Tibial artery (tissue), 4 donors: Measurements from ENCODE around the gene TMEM150B.

Experiments
- DNase-seq, 2 donors: peaks; one replicate each; pipeline ENCODE4 v3.0.0-alpha.2; 2019
- H3K27ac ChIP-seq, 2 donors: fragments of 200-600 bp; sonication (generic) in 1 of 2; 1 replicate in 1 of 2; 2 replicates in 1 of 2; pipeline ENCODE4 v1.5.1; 2018 to 2019; ENCODE audit warnings: mild to moderate bottlenecking in 1 of 2
- H3K27me3 ChIP-seq, 2 donors: fragments of 200-600 bp; sonication (generic) in 1 of 2; one replicate each; pipeline versions ENCODE4 v1.5.1 to v1.6.0; 2016 to 2019
- H3K36me3 ChIP-seq, 3 donors: fragments of 200-600 bp; sonication (generic) in 2 of 3; one replicate each; pipeline ENCODE4 v1.5.1; 2016 to 2019; ENCODE audit warnings: mild to moderate bottlenecking in 2 of 3
- H3K4me1 ChIP-seq, 4 donors: fragments of 200-600 bp; sonication (generic) in 2 of 4; 1 replicate in 3 of 4; 2 replicates in 1 of 4; pipeline ENCODE4 v1.5.1; 2016 to 2019
- H3K4me3 ChIP-seq, 2 donors: fragments of 200-600 bp; sonication (generic) in 1 of 2; 1 replicate in 1 of 2; 2 replicates in 1 of 2; pipeline ENCODE4 v1.5.1; 2018 to 2019; ENCODE audit warnings: mild to moderate bottlenecking in 2 of 2
- H3K9me3 ChIP-seq, 3 donors: fragments of 200-600 bp; sonication (generic) in 1 of 3; one replicate each; pipeline ENCODE4 v1.5.1; 2016 to 2019
- CTCF ChIP-seq, 2 experiments: fragments of 200-600 bp in 1 of 2; fragments of 450-650 bp in 1 of 2; IDR thresholded peaks; one replicate each; pipeline ENCODE4 v1.5.1; 2017 to 2019; ENCODE audit warnings: antibody characterized with exemption in 2 of 2, mild to moderate bottlenecking in 1 of 2, moderate library complexity in 1 of 2
- intact Hi-C: fragments of 100-400 bp; cut with DNase I; formaldehyde crosslinking; loops from one replicate; pipeline ENCODE4 v1.15.0; 2023; ENCODE audit warnings: low total_unique reads

TMEM150B gene

GRCh38 chr19:55325172-55325571 is at the start of gene TMEM150B:
TSS of gene TMEM150B (minus strand) at chr19:55325341. CDS start at chr19:55321036, 4,305 bp downstream.
- H3K27ac ChIP-seq: no peak within 1 kb of the TSS
- H3K9me3 ChIP-seq: no peaks in the 10 kb centered on the region
- H3K36me3 ChIP-seq: no peaks in the 10 kb centered on the region
- no peak for DNase-seq
- H3K4me1 ChIP-seq: peaks cover 0 to 8% (median 1%) of the 10 kb centered on the region in 4 donors
- no peak within 1 kb of the TSS for H3K4me3 ChIP-seq
- intact Hi-C loops: no loop called here
- no peak for TF ChIP-seq CTCF (IDR thresholded peaks at IDR 0.05)
- H3K27me3 ChIP-seq: peaks cover 0 to 40% of the 10 kb centered on the region in 2 donors

DNA sequence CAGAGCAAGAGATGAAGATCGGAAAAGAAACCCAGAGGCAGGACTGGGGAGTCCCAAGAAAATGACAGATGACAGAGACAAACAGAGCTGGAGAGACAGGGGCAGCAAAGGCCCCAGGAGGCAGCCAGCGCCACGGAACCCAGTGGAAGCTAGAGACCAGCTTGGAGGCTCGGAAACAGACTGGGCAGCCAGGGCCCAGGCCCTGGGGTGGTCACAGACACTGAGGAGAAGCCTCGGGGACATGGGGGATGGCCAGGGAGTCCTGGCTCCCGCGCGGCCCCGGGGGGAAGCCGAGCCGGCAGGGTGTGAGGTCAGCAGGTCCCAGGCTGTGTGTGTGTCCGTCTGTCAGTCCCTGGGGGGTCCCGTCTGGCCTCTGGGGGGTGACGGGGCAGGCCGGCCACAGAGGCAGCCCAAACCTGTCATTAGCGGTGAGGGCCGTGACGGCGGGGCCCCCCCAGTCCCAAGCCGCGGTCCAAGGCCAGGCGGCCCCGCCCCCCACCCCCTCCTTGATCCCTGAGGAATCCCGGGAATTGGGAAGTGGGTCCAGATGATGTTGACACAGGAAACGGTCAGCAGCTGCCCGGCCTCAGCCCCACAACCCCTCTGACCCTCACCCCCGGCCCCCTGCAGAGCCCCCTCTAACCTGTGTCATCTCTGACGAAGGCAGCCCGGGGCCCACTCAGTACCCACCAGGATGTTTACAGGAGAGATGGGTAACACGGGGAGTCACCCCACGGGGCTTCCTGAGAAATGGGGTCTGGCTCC is 49.0 kb upstream of the TMEM150B start:
- H3K36me3 ChIP-seq: no peaks in the 10 kb centered on the region
- no peak overlapping the region for H3K27ac ChIP-seq
- peaks cover 0 to 25% (median 17%) of the 10 kb centered on the region in 4 donors for H3K4me1 ChIP-seq
- no peak overlapping the region for H3K4me3 ChIP-seq
- no peak for TF ChIP-seq CTCF (IDR thresholded peaks at IDR 0.05)
- intact Hi-C loops: no loop called here
- H3K27me3 ChIP-seq: peaks cover 4 to 87% of the 10 kb centered on the region in 2 donors
- H3K9me3 ChIP-seq: no peaks in the 10 kb centered on the region
- DNase-seq: no peak

GRCh38 chr19:55373306-55373992 is 48.3 kb upstream of the TMEM150B start:
- H3K4me3 ChIP-seq: no peak overlapping the region
- H3K36me3 ChIP-seq: no peaks in the 10 kb centered on the region
- peaks cover 0 to 32% (median 20%) of the 10 kb centered on the region in 4 donors for H3K4me1 ChIP-seq
- no peak for DNase-seq
- no peak overlapping the region for H3K27ac ChIP-seq
- TF ChIP-seq CTCF (IDR thresholded peaks at IDR 0.05): no peak
- intact Hi-C loops: no loop called here
- H3K9me3 ChIP-seq: no peaks in the 10 kb centered on the region
- H3K27me3 ChIP-seq: peaks cover 4 to 95% of the 10 kb centered on the region in 2 donors

DNA sequence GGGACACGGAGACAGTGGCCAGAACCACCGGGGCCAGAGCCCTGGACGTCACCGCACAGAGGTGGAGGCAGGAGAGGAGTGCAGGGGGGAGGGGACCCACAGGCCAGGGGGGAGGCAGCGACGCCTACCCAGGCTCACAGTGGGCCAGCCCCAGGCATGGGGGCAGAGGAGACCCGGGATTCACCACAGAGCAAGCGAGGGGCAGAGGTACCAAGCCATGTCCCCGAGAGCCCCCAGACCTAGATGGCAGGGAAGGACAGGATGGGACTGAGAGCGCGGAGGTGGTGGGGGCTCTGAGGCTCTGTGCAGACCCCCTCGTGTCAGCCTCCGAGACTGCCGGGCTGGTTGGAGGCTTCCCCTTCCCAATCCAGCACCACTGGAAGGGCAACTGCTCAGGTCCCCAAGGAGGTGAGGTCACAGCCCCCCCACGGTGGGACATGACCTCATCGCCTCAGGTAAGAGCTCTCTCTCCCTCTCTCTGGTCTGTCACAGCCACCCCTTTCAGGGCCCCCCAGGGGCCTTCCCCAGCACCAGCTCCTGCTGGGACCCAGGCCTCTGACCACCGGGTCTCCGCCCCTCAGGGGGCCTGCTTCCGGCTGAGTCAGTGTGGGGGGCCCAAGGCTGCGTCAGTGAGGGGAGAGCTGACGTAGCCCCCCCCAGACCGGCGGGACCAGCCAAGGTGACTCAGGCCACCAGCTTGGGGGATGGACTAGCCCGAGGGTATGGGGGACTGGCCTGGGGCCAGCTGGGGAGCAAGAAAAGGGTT is 47.4 kb upstream of the TMEM150B start:
- Histone ChIP-seq H3K4me3 (no peak overlapping the region), H3K9me3 (no peaks in the 10 kb centered on the region), H3K27ac (no peak overlapping the region), H3K4me1 (peaks cover 0 to 34% (median 20%) of the 10 kb centered on the region in 4 donors), H3K36me3 (no peaks in the 10 kb centered on the region), H3K27me3 (peaks cover 4 to 99% of the 10 kb centered on the region in 2 donors)
- TF ChIP-seq CTCF (IDR thresholded peaks at IDR 0.05): no peak
- intact Hi-C loops: no loop called here
- DNase-seq: no peak

- Histone ChIP-seq H3K4me1 (peaks cover 0 to 34% (median 20%) of the 10 kb centered on the region in 4 donors), H3K36me3 (no peaks in the 10 kb centered on the region), H3K27me3 (peaks cover 2 to 90% of the 10 kb centered on the region in 2 donors), H3K27ac (no peak within 1 kb of the TSS), H3K4me3 (peak within 1 kb of the TSS in 1 of 2 donors; percentile 31), H3K9me3 (no peaks in the 10 kb centered on the region)
- intact Hi-C loops: no loop called here
- DNase-seq: no peak
- no peak for TF ChIP-seq CTCF (IDR thresholded peaks at IDR 0.05)
Measured at GRCh38 chr19:55370305-55370988, 45.3 kb upstream of the TMEM150B start, which contains the start of gene IL11. TSS of gene IL11 (minus strand) at chr19:55370463. CDS start at chr19:55370310, 153 bp downstream.
